ENCODE measurements around the gene PTPRN2.

PTPRN2 gene

DNA sequence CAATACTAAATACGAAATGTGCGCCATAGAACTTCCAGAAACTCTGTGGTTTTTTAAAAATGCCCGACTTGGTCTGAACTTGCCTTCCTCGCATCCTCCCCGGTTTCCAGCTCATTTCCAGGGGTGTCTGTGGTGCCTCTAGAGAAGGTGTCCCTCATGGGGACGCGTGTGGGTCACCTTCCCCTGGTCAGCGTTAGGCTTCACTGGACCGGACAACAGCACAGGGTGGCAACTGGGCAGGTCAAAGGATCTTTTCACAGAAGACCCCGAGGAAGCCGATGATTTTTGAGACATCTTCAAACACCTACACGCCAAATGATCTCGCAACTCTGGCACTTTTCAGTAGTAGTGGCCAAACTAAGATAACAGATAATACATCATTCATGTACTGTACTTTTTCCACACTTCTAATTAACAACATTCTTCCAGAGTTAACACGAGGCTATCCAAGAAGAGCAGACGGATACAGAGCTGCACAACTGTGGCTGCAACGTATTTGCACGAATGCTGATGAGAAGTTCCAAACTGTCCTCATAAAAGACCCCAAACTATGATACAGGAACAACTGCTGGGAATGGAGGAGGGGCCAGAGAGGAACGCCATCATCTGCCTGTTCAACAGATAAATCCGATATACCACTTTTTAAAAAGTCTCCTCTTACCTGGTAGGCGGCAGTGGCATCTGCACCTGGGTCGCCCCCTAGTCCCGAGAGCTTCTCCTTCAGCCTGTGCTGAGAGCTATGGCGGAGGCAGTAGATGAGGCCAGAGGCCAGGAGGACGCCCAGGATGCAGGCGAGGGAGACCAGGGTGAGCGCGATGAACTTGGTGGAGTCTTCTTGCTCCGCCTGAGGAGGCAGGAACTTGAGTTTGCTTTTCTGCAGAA, 905.3 kb downstream of the PTPRN2 start:
- in situ Hi-C loops (cut with HindIII; ENCODE audit: low pct_ligation_motif_present, low pct_unique_long_range_greater_than_20kb, low sequenced_read_pairs), result no loop called here
- DNase-seq, result no peak

DNA sequence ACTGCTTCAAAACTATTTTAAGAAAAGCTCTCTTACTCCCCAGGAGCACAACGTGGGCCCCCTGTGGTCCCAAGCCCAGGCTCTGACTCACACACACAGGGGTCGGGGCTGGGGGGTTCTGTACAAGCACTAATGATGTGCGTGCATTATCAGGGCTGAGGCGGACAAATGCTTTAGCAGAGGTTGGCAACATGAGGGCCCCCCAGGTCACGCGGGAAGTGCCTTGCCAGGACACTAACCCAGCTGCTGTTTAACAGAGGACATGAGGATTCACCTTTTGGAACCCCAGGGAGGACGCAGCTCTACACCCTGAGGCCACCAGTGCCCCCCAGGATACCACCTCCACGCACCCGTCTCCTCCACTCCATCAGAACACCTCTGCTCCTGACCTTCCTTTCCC, 908.0 kb downstream of the PTPRN2 start:
- in situ Hi-C loops (cut with HindIII; ENCODE audit: low pct_ligation_motif_present, low pct_unique_long_range_greater_than_20kb, low sequenced_read_pairs), result no loop called here

DNA sequence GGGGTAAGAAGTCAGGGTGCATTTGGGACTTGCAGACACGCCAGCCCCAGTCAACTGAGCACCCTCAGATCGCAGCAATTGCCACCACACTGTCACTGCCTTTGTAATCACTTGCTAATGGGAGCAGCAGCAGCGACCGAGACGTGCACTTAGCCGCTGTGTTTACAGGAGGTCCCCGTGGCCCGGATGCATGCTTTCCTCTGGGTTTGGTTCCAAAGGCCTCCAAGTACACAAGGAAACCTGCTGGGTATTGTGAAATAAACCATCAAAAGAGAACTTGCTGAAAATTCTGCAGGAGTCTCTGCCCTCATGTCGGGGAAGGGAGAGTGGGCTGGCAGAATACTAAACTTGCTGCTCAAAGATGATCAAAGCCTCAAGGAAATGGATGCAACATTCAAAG, 909.1 kb downstream of the PTPRN2 start:
- in situ Hi-C loops (cut with HindIII; ENCODE audit: low pct_ligation_motif_present, low pct_unique_long_range_greater_than_20kb, low sequenced_read_pairs), result no loop called here
- DNase-seq, result no peak

More for the DNA sequence above, 908.0 kb downstream of the PTPRN2 start:
- no peak for DNase-seq

DNA sequence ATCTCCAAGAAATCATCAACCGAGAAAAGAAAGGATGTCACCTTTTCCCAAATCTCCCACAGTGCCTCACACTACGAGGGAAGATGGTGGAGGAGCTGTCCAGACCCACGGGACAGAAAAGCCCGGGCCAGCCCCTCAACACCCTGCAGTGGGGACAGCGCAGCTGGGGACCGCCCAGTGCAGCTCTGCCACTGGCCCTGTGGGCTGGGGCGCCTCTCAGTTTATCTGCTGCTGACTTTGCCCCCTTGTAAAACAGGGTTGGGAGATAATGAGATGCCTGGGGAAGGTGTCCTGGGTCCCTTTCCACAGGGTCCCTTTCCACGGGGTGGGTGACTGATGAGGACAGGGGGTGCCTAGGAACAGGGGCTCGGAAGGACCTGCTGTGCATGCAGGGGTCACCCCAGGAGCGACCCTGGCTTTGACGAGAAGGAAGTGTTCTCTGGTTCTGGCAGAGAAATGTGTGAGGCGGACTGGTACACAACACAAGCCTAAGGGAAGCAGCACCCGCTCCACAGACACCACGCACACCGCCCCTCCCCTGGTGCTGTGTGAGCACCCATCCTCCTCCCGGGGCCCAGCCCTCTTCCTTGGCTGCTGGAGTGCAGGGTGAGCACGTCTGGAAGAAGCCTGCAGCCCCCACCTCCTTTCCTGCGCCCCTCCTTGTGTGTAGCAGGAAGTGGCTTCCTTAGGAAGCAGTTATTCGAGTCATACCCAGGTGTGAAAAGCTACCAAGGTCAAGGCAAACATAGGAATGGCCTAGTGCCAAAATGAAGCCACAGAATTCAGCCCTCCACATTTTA, 911.0 kb downstream of the PTPRN2 start:
- in situ Hi-C loops (cut with HindIII; ENCODE audit: low pct_ligation_motif_present, low pct_unique_long_range_greater_than_20kb, low sequenced_read_pairs), result no loop called here

DNA sequence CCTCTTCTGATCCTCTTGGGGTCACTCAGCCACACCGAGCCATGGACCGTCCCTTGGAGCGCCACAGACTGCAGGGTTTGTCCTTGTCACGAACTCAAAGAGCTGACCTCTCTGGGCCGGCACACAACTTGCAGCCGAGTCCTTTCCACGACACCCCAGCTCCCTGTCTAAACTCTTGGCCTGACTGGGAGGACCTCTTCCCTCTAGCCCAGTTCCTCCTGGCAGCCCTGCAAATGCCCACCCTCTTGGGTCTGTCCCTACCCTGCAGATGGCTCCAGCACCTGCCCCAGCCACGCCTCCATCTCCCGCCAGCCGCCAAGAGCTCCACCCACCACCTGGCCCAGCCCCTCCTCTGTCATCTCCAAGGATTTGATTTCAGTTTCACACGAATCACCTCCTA, 911.6 kb downstream of the PTPRN2 start:
- DNase-seq, result no peak
- in situ Hi-C loops (cut with HindIII; ENCODE audit: low pct_ligation_motif_present, low pct_unique_long_range_greater_than_20kb, low sequenced_read_pairs), result no loop called here

More for the DNA sequence above, 911.0 kb downstream of the PTPRN2 start:
- no peak for DNase-seq

DNA sequence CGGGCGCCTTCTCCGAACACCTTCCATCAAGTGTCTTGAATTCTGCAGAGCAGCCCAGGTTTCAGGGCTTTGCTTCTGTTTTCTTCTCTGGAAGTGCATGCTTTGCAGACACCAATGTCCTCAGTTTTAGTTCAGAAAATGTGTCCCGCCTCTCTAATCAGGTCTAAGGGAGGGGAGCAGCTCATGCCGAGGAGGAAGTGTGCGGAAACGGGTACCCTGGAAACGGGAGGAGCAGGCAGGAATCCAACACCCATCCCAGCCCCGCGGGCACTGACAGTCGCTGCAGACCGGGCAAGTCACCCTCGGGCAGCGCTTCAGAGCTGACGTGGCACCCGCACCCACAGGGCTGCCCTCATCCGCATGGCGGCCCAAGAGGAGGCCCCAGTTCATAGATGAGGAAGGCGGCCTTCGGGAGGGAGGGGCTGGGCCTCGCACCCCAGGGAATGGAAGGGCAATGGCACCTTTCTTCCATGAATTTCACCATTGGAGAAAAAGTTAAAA, 912.1 kb downstream of the PTPRN2 start:
- DNase-seq, result no peak
- in situ Hi-C loops (cut with HindIII; ENCODE audit: low pct_ligation_motif_present, low pct_unique_long_range_greater_than_20kb, low sequenced_read_pairs), result no loop called here

DNA sequence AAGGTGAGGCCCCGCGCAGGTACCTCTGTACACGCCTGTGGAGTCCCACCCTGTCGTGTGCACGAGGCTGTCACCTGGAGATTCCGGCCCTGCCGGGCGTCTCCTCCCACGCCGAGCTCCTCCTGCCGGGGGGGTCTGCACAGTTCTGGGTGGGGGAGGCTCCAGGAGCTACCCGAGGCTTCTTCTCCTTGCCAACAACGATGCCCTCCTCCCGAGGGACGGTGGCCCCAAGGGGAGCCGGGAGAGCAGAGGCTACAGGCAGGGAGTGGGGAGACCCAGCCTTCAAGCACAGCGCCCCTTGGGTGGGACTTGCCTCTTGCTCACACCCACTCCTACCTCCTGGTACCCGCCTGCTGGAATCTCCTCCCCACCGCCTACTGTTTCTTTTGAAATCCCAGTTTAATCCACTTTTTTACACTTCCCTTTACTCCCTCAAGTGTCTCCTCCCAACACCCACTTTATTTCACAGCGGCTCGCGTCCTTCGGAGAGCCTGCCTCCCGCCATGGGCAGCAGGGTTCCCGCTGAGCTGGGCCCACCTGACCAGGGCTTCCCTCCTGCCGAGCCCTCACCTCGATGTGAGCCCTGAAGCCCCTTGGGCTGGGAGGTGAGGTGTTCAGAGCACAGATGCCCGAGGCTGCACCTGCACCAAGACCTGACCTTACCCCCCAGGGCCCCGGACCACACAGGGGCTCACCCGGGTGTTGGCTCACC, 912.8 kb downstream of the PTPRN2 start:
- in situ Hi-C loops (cut with HindIII; ENCODE audit: low pct_ligation_motif_present, low pct_unique_long_range_greater_than_20kb, low sequenced_read_pairs), result no loop called here
- no peak for DNase-seq

DNA sequence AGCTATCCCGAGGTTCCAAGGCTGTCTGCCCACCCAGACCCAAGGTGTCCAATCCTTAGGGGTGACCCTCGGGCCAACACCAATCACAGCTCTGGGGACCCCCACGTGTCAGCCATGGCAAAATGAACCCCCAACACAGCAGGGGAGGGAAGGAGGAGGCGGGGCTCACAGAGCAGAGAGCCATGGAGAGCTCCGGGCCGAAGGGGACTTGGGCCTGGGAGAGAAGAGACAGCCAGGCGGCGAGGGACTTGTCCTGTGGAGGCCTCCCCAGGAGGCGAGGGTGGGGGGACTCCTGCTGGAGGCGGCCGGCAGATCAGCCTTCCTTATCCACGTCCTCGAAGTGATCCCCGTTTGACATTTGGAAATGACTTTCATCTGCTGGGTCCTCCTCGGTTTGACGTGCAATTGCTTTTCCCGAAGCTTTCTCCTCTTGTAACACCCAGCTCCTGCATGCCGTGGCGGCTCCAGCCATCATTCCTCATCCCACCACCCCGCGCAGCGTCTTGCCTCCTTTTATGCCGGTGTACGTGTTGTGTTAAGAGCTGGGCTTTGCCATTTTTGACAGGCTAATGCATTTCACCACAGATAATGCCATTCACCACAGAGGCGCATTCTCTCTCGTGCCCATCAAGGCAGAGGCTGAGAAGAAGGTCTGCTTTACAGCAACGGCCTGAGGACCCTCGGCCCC, 913.5 kb downstream of the PTPRN2 start:
- no peak for DNase-seq
- in situ Hi-C loops (cut with HindIII; ENCODE audit: low pct_ligation_motif_present, low pct_unique_long_range_greater_than_20kb, low sequenced_read_pairs), result no loop called here

DNA sequence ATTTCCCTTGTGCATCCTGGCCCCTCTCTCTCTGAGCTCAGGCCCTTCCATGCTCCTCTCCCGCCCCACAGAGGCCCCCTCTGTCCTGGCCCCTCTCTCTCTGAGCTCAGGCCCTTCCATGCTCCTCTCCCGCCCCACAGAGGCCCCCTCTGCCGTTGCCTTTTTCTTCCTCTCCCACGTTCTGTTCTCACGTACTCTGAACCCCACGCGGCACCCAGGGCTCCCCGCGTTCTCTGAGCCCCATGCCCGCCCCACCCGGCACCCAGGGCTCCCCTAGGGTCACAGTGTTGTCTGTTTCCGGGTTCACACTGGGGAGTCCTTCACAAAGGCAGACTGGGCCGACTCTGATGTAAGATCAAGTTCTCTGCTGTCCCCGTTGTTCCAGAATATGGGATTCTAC, 914.0 kb downstream of the PTPRN2 start:
- in situ Hi-C loops (cut with HindIII; ENCODE audit: low pct_ligation_motif_present, low pct_unique_long_range_greater_than_20kb, low sequenced_read_pairs), result no loop called here
- DNase-seq, result no peak

DNA sequence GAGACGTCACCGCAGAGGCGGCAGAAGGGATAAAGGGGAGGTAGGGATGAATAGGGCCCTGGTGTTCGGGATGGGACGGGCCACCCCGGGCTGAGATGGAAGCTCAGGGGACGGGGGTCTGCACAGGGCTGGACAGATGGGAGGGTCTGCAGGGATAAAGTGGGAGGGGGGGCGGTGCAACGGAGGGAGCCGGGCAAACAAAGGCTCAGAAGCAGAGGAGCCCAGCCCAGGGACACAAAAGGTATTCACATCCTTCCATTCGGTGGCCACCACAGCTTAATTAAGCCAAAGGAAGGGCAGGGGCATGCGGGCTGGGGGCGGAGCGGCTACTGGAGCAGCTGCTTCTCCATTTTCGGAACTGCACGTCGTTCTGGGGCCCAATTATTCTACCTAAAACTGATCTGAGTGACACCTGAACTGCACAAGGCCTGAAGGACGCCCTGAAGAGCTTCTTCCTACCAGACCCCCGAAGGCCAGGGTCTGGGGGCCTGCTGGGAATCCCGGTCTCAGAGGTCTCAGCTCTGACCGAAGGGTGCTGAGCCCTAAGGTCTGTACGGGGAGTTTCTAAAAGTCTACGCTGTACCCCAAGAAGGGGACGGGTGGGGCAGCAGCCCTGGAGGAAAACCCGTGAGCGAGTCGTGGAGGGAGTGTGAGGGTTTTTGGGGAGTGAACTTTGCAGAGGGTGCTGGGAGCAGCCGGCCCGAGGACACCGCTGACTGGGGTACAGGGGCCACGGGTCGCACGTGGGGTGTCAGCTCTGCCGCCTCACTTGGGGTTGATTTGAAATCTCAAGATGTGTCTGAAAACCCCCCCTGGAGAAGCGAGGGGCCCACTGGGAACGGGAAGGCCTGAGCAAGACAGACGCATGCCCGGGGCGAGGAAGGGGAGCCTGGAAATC, 916.0 kb downstream of the PTPRN2 start:
- in situ Hi-C loops (cut with HindIII; ENCODE audit: low pct_ligation_motif_present, low pct_unique_long_range_greater_than_20kb, low sequenced_read_pairs), result no loop called here
- DNase-seq, result no peak

DNA sequence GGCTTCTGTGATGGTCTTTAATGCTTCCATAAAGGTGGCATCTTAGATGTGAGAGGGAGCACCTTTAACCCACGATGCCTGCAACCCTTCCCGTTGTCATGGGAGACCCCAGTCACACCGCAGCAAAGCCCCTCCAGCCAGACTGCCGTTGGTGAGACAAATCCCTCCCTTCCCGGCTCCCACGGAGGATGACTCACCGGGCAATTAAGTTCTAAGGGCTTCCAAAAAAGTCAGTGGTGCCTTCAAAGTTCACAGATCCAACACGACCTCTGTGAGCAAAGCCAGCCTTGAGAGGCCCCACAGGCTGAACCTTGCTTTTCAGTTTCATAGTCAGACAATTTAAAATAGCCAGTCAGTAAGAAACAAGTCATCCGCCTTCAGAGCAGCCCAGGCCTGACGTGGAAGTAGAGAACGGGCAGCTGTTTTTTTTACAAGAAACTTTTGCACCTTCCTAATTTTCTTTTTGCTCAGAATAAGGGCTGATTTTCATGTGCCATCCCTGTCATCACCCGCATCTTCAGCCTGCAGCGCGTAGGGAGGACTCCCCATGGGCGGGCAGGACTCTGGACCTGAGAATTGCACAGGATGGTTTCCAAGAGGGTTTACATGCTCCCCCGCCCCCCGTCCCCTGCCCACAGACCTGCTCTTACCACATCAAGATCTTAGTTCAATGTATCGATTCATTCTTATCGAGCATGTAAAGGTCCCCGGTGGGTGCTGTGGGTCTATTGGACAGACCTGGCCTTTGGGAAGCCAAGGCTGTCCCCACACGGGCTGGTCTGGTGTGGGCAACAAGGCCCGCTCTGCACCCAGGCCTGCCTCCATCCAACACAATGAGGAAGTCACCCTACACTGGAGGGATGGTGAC, 916.9 kb downstream of the PTPRN2 start:
- DNase-seq, result no peak
- in situ Hi-C loops (cut with HindIII; ENCODE audit: low pct_ligation_motif_present, low pct_unique_long_range_greater_than_20kb, low sequenced_read_pairs), result no loop called here

DNA sequence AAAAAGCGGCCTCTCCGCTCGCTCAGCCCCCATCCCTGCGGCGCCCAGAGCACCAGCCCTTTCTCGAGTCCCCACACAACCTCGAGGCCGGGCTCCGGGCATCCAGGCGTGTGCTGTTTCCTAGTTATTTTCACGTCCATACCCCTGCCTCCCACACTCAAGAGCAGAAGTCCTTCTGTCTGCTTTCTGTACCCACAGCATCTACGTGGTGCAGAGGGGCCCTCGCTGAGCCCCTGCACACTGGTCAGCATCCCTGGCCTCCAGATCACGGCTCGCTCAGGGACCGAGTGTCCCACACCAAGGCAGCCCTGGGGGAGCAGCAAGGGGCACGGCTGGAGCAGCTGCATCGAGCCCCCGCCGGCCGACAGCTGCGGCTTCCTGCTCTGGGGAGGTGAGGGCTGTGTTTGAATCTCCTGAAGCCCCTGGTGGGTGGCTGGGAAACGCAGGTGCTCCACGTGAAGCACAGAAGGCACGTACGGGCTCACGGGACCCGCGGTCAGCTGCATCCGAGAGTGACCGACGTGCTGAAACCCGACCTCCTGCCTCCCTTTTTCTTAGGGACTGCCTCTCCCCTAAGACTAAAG, 917.8 kb downstream of the PTPRN2 start:
- in situ Hi-C loops (cut with HindIII; ENCODE audit: low pct_ligation_motif_present, low pct_unique_long_range_greater_than_20kb, low sequenced_read_pairs), result no loop called here
- DNase-seq, result no peak

DNA sequence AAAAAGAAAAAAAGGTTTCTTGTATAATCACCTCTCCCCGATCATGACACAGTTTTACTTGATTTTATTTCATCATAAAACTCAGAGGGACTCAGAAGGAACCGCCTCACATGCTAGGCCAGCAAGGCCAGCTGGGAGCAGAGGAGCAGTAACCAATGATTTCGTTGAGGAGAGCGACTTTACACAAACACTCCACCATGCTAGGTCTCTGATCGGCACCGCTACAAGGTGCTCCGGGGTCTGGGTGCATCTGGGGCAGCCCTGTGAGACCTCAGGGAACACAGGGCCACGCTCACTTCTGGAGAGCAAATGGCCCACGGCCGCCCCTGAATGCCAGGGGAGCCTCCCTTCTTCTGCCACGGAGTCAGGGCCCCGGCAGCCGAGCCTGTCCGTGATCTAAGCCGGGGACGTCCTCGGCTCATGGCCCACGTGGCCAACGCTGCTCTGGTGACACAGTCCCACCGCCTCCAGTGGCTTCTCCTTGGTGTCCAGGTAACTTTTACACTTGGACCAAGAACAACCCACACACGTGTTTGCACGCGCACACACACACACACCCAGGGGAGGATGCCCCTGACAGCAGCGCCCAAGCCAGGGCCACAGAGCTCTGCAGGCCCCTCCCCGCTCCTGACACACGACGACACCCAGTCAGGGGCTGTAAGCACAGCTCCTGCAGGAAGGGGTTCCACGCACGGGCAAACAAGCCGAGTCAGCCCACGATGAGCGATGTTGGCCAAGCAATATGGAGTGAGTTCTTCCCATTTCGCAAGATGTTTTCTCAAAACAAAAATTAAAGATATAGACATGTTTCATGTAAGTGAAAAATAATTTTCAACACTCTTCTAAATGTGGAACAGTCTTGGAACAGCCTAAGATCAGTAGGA, 918.5 kb downstream of the PTPRN2 start:
- no peak for DNase-seq
- in situ Hi-C loops (cut with HindIII; ENCODE audit: low pct_ligation_motif_present, low pct_unique_long_range_greater_than_20kb, low sequenced_read_pairs), result no loop called here

DNA sequence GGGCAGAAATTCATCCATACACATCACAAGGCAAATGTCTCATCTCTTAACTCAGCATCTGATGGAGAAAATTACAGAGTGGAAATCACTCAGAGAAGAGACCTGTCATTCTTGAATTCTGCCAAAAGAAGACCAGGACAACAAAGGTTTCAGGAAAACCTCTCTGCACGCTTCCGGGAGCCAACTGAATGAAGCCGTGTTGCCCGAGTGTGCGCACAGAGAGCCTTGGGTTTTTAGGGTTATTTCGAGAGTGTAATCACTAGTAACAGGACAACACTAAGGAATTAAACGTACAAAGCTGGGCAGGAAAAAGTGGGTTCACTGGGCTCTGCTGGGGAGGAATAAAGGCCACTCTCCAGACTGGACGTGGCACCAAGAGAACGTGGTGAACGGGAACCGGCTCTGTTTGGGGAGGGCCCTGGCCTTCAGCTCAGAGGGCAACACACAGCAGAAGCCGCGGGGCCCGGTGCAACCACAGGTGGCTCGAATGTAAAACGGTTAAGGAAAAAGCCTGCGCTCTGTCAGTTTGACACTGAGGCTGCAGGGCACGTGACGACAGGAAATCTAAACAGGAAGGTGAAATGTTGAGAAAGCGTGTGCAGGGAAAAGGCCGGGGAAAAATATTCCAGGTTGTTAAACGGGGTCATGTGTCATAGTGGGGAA, 919.3 kb downstream of the PTPRN2 start:
- in situ Hi-C loops (cut with HindIII; ENCODE audit: low pct_ligation_motif_present, low pct_unique_long_range_greater_than_20kb, low sequenced_read_pairs), result no loop called here

DNA sequence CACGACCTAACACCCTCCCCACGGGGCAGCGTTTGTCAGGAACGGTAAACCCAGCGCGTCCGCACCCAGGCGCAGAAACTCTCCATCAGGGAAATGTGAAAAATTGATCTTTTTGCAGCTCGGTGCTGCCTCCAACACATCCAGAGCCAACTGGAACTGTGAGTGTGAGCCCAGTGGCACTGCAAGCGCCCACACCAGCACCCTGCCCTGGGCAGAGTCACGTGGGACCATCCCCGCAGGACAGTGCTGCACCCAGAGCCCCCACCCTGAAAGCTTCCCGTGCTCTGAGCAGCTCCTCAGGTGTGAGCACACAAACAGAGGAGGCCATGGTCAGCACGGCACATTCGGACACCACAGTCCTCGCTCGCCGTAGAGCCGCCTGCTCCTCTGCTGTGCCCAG, 919.9 kb downstream of the PTPRN2 start:
- in situ Hi-C loops (cut with HindIII; ENCODE audit: low pct_ligation_motif_present, low pct_unique_long_range_greater_than_20kb, low sequenced_read_pairs), result no loop called here
- no peak for DNase-seq

More for the DNA sequence above, 919.3 kb downstream of the PTPRN2 start:
- DNase-seq, result no peak

Measured in ACHN (cell line).